GM21619 (cell line): ENCODE results near the gene TAF4B.
A peak's percentile ranks its signal among the peaks of the same experiment; 100 is the strongest.
"Not testable (repeated sequence)": the region's sequence is repeated elsewhere in the genome, so short reads cannot be mapped to it uniquely, and the experiment has no call there.

Experiments
- ATAC-seq: cut with Tn5 transposase; IDR thresholded peaks from one replicate; pipeline ENCODE4 v1.9.1; 2021; ENCODE audit not compliant: unreplicated experiment

Gene TAF4B

GRCh38 chr18:26230497-26230896 is 4.3 kb downstream of the TAF4B start:
- ATAC-seq = no peak

GRCh38 chr18:26233208-26233607 is 7.0 kb downstream of the TAF4B start:
- no peak for ATAC-seq

GRCh38 chr18:26237363-26237762 is 11.1 kb downstream of the TAF4B start:
- not testable (repeated sequence) for ATAC-seq

GRCh38 chr18:26238718-26239117 is 12.5 kb downstream of the TAF4B start:
- ATAC-seq = not testable (repeated sequence)

- not testable (repeated sequence) for ATAC-seq
These were observed 16.1 kb downstream of the TAF4B start for GRCh38 chr18:26242392-26242791.

GRCh38 chr18:26245434-26245833 is 19.2 kb downstream of the TAF4B start:
- not testable (repeated sequence) for ATAC-seq

GRCh38 chr18:26252411-26252810 is 26.2 kb downstream of the TAF4B start:
- ATAC-seq = no peak

GRCh38 chr18:26254808-26255207 is 28.6 kb downstream of the TAF4B start:
- ATAC-seq = not testable (repeated sequence)

- ATAC-seq = peak; percentile 45
These were observed 29.7 kb downstream of the TAF4B start for GRCh38 chr18:26255695-26256622.

- ATAC-seq = no peak
These were observed 32.5 kb downstream of the TAF4B start for GRCh38 chr18:26258711-26259110.

- ATAC-seq = not testable (repeated sequence)
These were observed 33.2 kb downstream of the TAF4B start for GRCh38 chr18:26259416-26259815.

GRCh38 chr18:26262156-26262555 is 35.9 kb downstream of the TAF4B start:
- ATAC-seq = no peak

GRCh38 chr18:26267357-26267930 is 41.2 kb downstream of the TAF4B start:
- ATAC-seq = no peak

GRCh38 chr18:26268454-26268853 is 42.2 kb downstream of the TAF4B start:
- ATAC-seq = no peak

- no peak for ATAC-seq
These were observed 45.8 kb downstream of the TAF4B start for GRCh38 chr18:26271917-26272549.

GRCh38 chr18:26277374-26277773 is 51.1 kb downstream of the TAF4B start:
- no peak for ATAC-seq

GRCh38 chr18:26279428-26279827 is 53.2 kb downstream of the TAF4B start:
- no peak for ATAC-seq

- no peak for ATAC-seq
These were observed 59.8 kb downstream of the TAF4B start for GRCh38 chr18:26286008-26286407.

- ATAC-seq = no peak
These were observed 61.4 kb downstream of the TAF4B start for GRCh38 chr18:26287644-26288043.

GRCh38 chr18:26290385-26290784 is 64.1 kb downstream of the TAF4B start:
- no peak for ATAC-seq

GRCh38 chr18:26293982-26294381 is 67.7 kb downstream of the TAF4B start:
- ATAC-seq = no peak

- no peak for ATAC-seq
These were observed 71.9 kb downstream of the TAF4B start for GRCh38 chr18:26298107-26298506.
